Endothelial cell (in vitro differentiated cells): Measurements from ENCODE around the gene TMEM176A. TPM values are rescaled to one million over a fixed set of nuclear protein-coding genes. Genes with fewer than 3 reads are reported as not detected.

Experiments used
- DNase-seq: peaks from one replicate; pipeline ENCODE4 v3.0.0; 2021; ENCODE audit warnings: low spot score
- H3K27ac Mint-ChIP-seq: one replicate; pipeline ENCODE4 v1.8.0; 2021; ENCODE audit warnings: mixed read lengths, inconsistent platforms; ENCODE audit not compliant: unreplicated experiment
- H3K27me3 Mint-ChIP-seq: one replicate; pipeline ENCODE4 v1.8.0; 2021; ENCODE audit warnings: mild to moderate bottlenecking, moderate library complexity, mixed read lengths, inconsistent platforms; ENCODE audit not compliant: unreplicated experiment
- H3K36me3 Mint-ChIP-seq: one replicate; pipeline ENCODE4 v1.8.0; 2021; ENCODE audit warnings: mild to moderate bottlenecking, low read depth, mixed read lengths, inconsistent platforms; ENCODE audit not compliant: unreplicated experiment
- H3K4me1 Mint-ChIP-seq: one replicate; pipeline ENCODE4 v1.8.0; 2021; ENCODE audit warnings: mild to moderate bottlenecking, mixed read lengths, inconsistent platforms; ENCODE audit not compliant: unreplicated experiment
- H3K4me3 Mint-ChIP-seq: one replicate; pipeline ENCODE4 v1.8.0; 2021; ENCODE audit warnings: mild to moderate bottlenecking, mixed read lengths, inconsistent platforms; ENCODE audit not compliant: unreplicated experiment
- H3K9me3 Mint-ChIP-seq: one replicate; pipeline ENCODE4 v1.8.0; 2021; ENCODE audit warnings: mixed read lengths, inconsistent platforms; ENCODE audit not compliant: unreplicated experiment
- total RNA-seq: library from RNA; stranded (reverse); fragmentation: NEBNext Ultra II Directional; extraction: Animal tissue kit (Norgen Biotek cat#: 25700); gene quantifications from one replicate; pipeline ENCODE4 v1.2.1, GENCODE V29; 2021; ENCODE audit not compliant: unreplicated experiment
- TF ChIP-seq, protein P1 (sequence below): fragments of 200-600 bp; sonication (generic); IDR thresholded peaks from one replicate; pipeline ENCODE4 v1.5.0; 2021; ENCODE audit warnings: antibody characterized with exemption; ENCODE audit not compliant: unreplicated experiment

The TMEM176A gene
- total RNA-seq, 1 donor from 2014 or later, result 1.3 TPM

DNA sequence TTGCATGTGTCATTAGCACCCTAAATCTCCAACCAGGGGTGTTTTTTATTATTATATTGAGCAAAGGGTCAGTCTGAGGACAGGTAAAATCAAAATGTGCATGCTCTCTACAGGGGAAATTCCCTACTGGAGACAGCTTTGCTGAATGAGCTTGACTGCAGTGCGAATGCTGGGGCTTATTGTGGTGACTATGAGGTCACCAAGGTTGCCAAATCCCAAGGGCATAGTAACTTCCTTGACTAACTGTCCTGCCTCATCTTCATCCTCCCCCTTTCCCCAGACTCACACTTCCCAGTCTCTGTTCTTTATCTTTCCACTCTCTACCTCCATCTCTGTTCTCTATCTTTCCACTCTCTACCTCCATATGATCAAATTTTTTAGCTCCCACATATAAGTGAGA is 28.9 kb downstream of the TMEM176A start:
- peaks cover 4% of the 10 kb centered on the region for H3K36me3 Mint-ChIP-seq
- H3K27ac Mint-ChIP-seq, result no peak overlapping the region
- no peak for DNase-seq
- TF ChIP-seq, protein P1, sequence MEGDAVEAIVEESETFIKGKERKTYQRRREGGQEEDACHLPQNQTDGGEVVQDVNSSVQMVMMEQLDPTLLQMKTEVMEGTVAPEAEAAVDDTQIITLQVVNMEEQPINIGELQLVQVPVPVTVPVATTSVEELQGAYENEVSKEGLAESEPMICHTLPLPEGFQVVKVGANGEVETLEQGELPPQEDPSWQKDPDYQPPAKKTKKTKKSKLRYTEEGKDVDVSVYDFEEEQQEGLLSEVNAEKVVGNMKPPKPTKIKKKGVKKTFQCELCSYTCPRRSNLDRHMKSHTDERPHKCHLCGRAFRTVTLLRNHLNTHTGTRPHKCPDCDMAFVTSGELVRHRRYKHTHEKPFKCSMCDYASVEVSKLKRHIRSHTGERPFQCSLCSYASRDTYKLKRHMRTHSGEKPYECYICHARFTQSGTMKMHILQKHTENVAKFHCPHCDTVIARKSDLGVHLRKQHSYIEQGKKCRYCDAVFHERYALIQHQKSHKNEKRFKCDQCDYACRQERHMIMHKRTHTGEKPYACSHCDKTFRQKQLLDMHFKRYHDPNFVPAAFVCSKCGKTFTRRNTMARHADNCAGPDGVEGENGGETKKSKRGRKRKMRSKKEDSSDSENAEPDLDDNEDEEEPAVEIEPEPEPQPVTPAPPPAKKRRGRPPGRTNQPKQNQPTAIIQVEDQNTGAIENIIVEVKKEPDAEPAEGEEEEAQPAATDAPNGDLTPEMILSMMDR, result no peak
- no peak overlapping the region for H3K4me3 Mint-ChIP-seq
- H3K27me3 Mint-ChIP-seq, result peaks cover 3% of the 10 kb centered on the region
- no peaks in the 10 kb centered on the region for H3K9me3 Mint-ChIP-seq
- H3K4me1 Mint-ChIP-seq, result peaks cover 5% of the 10 kb centered on the region

DNA sequence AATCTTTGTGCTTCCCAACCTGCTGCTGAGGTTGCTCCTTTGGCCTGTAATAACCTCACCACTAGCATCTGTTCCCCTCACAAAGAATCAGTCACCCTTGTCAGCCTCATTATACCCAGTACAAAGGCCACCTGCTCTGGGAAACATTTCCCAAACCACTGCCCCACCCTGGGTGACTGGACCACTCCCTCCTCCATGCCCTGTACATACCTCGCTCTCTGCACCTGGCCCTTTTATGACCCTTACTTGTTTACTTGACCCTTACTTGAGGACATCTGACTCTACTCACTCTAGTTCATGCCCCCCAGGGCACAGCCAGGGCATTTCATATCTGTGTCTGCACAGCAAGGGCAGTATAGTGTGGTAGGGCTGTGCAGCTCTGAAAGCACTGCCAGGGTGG is 30.4 kb downstream of the TMEM176A start:
- Mint-ChIP-seq H3K4me3 (no peak overlapping the region), H3K27ac (no peak overlapping the region), H3K4me1 (peaks cover 5% of the 10 kb centered on the region), H3K9me3 (no peaks in the 10 kb centered on the region), H3K36me3 (peaks cover under 1% of the 10 kb centered on the region), H3K27me3 (peaks cover 3% of the 10 kb centered on the region)
- TF ChIP-seq, protein P1, result no peak
- no peak for DNase-seq

DNA sequence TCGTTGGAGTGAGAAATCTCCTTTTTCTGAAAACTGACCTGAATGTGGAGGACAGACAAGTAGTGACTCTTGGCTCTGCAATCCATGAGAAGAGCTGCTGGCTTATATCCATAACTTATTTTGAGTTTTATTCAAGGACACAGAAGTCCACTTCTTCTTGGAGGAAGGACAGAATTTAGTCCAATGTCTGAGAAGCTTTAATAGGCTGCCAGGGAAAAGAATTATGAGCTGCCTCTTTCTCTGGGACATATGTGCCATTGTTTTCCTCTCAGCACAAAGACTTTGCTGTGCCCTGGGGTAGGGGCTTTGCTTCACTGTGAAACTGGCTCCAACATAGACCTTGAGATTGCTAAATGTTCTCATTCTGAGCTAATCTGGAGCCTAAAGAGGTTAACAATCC is 31.3 kb downstream of the TMEM176A start:
- no peak overlapping the region for H3K27ac Mint-ChIP-seq
- H3K4me1 Mint-ChIP-seq, result no peaks in the 10 kb centered on the region
- no peaks in the 10 kb centered on the region for H3K9me3 Mint-ChIP-seq
- TF ChIP-seq, protein P1, result no peak
- no peak overlapping the region for H3K4me3 Mint-ChIP-seq
- H3K27me3 Mint-ChIP-seq, result no peaks in the 10 kb centered on the region
- no peaks in the 10 kb centered on the region for H3K36me3 Mint-ChIP-seq
- DNase-seq, result no peak

DNA sequence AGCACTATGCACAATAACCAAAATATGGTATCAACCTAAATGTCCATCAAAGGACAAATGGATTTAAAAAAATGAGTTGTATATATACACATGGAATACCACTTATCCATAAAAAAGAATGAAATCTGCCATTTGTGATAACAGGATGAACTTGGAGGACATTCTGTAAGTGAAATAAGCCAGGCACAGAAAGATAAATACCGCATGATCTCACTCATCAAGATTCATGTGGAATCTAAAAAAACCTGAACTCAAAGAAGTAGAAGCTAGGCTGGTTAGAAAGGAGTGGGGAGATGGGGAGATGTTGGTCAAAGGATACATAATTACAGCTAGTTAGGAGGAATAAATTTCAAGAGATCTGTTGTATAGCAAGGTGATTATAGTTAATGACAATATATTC is 34.5 kb downstream of the TMEM176A start:
- no peak overlapping the region for H3K4me3 Mint-ChIP-seq
- no peaks in the 10 kb centered on the region for H3K27me3 Mint-ChIP-seq
- H3K4me1 Mint-ChIP-seq, result no peaks in the 10 kb centered on the region
- H3K27ac Mint-ChIP-seq, result no peak overlapping the region
- no peak for DNase-seq
- no peaks in the 10 kb centered on the region for H3K9me3 Mint-ChIP-seq
- no peaks in the 10 kb centered on the region for H3K36me3 Mint-ChIP-seq
- TF ChIP-seq, protein P1, result no peak

DNA sequence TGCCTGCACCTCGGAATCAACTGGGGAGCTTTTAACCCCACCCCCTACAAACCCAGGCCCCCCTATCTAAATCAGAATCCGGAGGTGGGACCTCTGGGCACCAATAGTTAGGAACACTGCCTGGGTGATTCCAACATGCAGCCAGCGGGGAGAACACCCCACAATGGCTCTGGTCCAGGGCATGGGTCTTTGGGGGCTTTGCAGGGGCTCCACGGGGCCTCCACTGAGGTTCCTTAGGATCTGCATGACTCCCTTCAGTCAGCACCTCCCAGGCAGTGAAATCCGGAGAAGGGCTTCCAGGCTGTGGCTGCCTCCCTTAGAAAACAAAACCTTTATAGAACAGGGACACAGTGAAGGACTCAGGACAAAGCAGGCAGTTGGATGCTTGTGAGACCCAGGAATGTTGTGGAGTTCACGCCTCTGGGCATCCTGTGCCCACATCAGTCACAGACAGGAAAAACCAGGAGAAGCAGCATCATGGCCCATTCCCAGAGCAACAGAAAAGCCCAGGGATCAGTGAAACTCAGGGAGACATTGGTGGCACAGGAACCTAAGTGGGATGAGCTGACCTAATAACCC is 35.2 kb downstream of the TMEM176A start:
- Mint-ChIP-seq H3K4me1 (peaks cover 4% of the 10 kb centered on the region), H3K4me3 (no peak overlapping the region), H3K27ac (no peak overlapping the region), H3K9me3 (no peaks in the 10 kb centered on the region), H3K36me3 (no peaks in the 10 kb centered on the region), H3K27me3 (no peaks in the 10 kb centered on the region)
- DNase-seq, result no peak
- TF ChIP-seq, protein P1, result no peak
